Stimulated activated CD8-positive, alpha-beta memory T cell treated with anti-CD3 and anti-CD28 coated beads, Interleukin-7, amount 100 ng/mL, for 48 hours (primary cell): ENCODE data around the gene PTBP1.
A peak's percentile ranks its signal among the peaks of the same experiment; 100 is the strongest.

Experiments used
- DNase-seq, 2 donors: peaks; one replicate each; pipeline ENCODE4 v3.0.0-alpha.2; 2020; ENCODE audit warnings: low read depth in 1 of 2; ENCODE audit errors: extremely low read depth in 1 of 2

The PTBP1 gene

DNA sequence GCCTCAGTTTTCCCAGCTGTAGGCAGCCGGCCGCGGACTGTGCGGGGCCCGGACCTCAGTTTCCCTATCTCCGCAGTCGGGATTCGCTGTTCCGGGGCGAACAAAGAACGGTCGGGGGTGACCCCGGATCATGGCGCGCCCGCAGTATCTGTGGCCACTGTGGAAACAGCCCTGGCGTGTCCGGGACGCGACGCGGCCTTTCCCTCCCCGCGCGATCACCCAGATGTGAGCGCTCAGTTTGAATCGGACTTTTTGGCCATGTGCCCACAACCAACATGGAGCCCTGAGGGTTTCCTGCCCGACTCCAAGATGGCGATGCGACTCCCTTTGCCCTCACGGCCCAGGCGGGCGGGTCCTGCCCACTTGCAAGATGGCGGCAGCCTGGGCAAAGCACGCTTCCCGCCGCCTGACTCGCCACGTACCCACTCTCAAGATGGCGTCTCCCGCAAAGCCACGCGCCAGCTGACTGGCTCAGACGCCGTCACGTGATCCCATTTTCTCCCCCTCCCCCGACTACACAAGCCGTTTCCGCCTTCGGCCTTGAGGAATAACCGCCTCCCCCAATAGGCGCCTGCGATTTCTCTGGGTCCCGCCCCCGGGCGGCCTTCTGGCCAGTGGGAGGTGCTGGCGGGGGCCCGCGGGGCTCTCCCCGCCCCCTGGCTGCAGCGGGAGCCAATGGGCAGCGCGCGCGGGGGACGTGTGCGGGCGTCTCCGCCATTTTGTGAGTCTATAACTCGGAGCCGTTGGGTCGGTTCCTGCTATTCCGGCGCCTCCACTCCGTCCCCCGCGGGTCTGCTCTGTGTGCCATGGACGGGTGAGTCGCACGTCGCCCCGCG is at the start of gene PTBP1:
Gene PTBP1 (plus strand): TSS at position 761 of the 836 bp plus-strand sequence. CDS start 46 bp downstream, at position 807.
- DNase-seq: peak; percentile 99 to 100

DNA sequence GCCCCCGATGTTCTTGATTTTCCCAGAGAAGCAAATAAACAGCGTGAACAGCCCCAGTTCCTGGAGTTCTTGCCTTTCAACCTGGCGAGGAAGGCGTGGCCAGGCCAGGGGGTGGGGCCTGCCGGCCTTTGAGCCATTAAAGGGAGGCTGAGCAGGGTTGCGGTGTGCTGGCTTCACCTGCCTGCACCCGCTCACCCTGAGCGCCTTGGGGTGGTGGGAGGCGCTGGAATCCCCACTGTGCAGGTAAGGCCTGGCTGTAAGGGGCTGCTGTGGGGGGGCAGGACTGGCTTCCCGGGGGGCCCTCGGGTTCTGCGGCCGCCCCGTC is 49.0 kb upstream of the PTBP1 start:
- no peak for DNase-seq

DNA sequence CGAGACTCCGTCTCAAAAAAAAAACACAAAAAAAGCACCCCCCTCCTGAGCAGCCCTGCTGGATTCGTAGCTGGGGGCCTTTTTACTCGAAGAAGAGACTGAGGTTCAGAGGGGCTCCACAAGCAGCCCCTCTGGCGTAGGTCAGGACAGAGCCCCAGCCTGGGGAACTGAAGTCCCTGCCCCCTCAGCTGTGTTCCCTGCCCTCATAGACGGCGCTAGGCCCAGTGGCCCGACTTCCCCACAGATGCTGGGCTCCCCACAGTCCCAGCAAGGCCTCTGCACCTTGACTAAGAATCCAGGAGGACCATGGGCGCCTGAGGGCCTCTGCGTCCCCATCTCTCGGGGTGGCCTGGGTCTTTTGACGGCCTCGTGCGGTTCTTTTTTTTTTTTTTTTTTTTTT is 47.4 kb upstream of the PTBP1 start:
- no peak for DNase-seq

DNA sequence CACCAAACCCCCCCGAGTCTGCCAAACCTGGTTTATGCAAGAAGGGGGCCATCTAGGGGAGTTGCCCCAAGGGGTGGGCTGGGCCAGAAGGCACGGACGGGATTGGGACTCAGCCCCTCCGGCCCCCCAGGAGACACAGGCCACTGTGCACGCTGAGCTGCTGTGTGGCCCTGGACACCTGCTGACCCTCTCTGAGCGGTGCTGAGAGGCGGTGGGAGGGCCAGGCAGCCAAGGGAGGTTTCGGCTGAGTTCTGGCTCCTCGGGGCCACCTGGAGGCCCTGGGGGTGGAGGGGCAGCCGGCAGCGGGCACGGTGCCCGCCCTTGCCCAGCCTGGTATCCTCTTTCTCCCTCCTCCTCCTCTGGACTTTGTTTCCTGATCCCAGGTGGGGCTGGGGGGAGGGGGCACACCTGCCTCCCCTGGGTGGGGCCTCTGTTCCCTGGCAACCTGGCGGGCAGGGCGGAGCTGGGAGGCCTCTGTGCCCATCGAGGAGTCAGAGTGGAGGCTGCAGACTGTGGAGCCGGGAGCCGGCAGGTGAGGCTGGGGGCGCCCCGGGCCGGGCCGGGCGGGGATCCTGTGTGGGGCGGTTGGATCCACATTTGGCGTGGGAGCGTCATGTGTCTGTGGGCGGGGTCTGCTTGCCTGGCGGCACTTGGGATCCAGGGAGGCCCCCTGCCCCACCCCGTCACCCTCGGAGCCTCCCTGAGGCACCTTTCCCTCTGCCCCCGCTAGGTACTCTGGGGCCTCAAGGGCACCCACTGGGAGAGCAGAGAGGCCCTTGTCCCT is 46.4 kb upstream of the PTBP1 start, which contains the start of gene MISP:
Gene MISP (plus strand): TSS at position 473 of the 784 bp plus-strand sequence. CDS start 5,835 bp downstream, outside the sequence.
- DNase-seq: no peak

DNA sequence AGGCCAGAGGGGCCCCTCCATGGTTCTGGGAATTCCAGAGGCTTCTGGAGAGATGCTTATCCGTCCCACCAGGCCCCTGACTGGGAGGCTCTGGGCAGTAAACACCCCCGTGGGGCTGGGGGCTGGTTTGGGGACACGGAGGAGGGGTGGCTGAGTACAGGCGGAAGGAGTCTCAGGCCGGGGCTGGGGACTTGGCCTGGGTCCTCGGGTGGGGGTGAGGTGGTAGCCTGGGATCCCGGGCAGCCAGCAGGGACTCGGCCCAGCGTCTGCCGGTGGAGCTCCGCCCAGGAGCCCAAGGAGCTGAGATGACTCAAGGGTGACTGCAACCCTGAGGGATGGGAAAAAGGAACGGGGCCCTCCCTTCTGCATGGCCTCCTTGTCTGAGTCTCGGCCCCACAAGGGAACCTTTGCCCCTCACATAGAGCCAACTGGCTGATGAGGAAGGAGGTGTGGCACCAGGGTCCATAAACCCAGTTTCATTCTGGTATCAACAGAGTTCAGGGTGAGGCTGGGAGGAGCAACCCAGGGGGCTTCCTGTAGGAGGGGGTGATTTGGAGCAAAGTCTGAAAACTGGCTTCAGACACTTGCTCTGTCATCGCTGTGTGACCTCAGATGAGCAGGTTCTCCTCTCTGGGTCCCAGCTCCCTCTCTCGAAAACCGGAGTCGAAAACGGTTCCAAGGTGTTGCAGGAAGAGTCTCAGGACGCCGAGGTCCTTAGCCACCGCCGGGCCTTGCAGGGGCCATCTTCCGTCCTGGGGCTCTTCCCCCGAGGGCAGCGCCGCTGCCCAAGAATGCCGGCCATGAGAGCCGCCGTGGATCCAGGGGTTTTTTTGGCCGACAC is 45.5 kb upstream of the PTBP1 start:
- DNase-seq: no peak

DNA sequence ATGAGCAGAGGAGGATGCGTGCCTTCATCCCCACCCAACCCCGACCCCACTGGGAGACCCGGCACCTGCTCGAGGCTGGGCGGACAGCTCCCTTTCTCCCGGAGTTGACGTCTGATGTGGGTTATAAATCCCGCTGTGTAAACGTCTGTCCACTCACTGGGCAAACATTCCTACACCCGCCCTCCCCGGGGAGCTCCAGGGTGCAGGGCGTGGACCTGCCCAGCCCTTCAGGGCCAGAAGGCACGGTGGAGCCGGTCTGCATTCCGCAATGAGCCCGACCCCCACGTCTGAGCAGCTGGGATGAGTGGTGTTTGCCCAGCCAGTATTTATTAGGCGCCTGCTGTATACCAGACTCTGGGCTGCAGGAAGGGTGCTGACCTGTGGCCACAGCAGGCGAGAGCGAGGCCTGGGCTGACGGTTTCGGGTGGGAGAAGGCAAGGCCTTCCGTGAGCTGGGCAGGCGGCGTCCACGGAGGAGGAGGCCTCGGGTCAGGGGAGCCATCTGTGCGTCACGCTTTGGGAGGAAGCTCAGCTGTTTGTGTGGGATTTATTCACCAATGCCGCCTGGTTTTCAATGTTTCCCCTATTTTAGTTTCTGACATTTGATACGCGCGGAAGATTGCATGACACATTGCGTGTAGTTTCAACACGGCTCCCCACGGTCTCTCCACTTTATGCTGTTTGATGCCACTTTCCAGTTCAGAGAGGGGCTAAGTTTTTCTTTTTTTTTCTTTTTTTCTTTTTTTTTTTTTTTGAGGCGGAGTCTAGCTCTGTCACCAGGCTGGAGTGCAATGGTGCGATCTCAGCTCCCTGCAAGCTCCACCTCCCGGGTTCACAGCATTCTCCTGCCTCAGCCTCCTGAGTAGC is 44.4 kb upstream of the PTBP1 start:
- no peak for DNase-seq

DNA sequence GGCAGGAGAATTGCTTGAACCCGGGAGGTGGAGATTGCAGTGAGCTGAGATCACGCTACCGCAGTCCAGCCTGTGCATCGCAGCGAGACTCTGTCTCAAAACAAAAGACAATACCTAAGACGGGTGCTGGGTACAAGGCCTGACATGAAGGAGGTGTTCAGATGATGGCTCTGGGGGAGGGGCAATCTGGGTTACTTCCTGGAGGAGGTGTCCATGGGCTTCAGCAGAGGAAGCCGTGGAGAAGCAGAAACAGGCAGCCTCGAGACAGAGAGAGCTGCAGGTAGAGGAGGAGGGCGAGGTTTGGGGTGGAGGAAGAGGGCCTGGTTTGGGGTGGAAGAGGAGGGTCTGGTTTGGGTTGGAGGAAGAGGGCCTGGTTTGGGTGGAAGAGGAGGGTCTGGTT is 42.7 kb upstream of the PTBP1 start:
- no peak for DNase-seq

DNA sequence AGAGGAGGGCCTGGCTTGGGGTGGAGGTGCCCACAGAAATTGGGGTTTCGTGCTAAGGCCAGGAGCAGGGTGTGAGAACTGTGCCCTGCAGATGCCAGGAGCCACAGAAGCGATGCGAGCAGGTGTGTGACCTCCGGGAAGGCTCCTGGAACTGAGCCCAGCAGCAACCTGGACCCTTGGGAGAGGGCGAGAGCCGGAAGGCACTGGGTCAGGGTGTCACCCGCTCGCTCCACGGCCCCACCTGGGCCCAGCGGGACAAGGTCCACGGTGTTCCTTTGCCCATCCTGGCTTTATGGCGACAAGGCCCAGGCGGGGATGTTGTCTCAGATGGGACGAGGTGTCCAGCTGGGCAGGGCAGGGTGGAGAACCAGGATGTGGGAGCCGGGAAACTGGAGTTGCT is 42.2 kb upstream of the PTBP1 start:
- no peak for DNase-seq

DNA sequence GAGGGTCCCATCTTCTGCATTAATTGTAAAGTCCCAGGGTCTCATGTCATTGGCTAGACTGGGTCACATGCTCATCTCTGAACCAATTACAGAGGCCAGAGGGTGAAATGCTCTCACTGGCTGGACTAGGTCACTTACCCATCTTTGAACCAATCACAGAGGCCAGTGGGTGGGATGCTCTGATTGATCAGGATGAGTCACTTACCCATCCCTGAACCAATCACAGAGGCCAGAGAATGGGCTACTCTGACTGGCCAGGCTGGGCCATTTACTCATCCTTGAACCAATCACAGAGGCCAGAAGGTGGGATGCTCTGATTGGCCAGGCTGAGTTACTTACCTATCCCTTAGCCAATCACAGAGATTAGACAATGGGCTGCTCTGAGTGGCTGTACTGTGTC is 41.0 kb upstream of the PTBP1 start:
- peak in 1 of 2 donors; percentile 43 for DNase-seq

DNA sequence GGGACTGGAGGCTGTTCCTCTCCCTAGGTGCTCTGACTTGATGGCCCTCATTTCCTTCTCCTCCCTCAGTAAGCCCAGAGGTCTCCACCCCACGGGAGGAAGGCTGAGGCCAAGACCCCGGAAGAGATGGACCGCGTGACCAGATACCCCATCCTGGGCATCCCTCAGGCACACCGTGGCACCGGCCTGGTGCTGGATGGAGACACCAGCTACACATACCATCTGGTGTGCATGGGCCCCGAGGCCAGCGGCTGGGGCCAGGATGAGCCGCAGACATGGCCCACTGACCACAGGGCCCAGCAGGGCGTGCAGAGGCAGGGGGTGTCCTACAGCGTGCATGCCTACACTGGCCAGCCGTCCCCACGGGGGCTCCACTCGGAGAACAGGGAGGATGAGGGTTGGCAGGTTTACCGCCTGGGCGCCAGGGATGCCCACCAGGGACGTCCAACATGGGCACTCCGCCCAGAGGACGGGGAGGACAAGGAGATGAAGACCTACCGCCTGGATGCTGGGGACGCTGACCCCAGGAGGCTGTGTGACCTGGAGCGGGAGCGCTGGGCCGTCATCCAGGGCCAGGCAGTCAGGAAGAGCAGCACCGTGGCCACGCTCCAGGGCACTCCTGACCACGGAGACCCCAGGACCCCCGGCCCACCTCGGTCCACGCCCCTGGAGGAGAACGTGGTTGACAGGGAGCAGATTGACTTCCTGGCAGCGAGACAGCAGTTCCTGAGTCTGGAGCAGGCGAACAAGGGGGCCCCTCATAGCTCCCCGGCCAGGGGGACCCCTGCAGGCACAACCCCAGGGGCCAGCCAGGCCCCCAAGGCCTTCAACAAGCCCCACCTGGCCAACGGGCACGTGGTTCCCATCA is 40.2 kb upstream of the PTBP1 start:
- DNase-seq: no peak

DNA sequence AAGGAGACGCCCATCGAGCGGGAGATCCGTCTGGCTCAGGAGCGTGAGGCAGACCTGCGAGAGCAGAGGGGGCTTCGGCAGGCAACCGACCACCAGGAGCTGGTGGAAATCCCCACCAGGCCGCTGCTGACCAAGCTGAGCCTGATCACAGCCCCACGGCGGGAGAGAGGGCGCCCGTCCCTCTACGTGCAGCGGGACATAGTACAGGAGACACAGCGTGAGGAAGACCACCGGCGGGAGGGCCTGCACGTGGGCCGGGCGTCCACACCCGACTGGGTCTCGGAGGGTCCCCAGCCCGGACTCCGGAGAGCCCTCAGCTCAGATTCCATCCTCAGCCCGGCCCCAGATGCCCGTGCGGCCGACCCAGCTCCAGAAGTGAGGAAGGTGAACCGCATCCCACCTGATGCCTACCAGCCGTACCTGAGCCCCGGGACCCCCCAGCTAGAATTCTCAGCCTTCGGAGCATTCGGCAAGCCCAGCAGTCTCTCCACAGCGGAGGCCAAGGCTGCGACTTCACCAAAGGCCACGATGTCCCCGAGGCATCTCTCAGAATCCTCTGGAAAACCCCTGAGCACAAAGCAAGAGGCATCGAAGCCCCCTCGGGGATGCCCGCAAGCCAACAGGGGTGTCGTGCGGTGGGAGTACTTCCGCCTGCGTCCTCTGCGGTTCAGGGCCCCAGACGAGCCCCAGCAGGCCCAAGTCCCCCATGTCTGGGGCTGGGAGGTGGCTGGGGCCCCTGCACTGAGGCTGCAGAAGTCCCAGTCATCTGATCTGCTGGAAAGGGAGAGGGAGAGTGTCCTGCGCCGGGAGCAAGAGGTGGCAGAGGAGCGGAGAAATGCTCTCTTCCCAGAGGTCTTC is 39.2 kb upstream of the PTBP1 start:
- DNase-seq: no peak

DNA sequence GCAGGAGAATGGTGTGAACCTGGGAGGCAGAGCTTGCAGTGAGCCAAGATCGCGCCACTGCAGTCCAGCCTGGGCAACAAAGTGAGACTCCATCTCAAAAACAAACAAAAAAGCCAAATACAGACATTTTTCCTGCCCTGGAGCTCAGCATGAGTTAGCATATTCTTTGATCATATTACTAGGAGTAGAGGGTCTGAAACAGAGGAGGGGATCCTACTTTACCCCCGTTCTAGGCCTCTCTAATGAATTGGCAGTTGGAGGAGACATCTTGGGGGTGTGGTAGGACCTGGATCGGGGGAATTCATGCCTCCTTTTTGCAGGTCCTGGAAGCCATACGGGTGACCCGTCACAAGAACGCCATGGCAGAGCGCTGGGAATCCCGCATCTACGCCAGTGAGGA is 34.1 kb upstream of the PTBP1 start:
- no peak for DNase-seq

DNA sequence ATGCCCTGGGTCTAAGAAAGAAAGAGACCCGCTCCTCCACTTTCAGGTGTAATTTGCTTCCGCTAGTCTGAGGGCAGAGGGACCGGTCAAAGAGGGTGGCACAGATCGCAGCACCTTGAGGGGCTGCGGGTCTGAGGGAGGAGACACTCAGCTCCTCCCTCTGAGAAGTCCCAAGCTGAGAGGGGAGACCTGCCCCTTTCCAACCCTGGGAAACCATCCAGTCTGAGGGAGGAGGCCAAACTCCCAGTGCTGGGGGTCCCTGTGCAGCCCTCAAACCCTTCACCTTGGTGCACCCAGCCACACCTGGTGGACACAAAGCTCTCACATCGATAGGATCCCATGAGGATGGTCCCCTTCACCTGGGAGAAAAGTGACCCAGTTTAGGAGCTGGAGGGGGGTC is 33.4 kb upstream of the PTBP1 start:
- no peak for DNase-seq

DNA sequence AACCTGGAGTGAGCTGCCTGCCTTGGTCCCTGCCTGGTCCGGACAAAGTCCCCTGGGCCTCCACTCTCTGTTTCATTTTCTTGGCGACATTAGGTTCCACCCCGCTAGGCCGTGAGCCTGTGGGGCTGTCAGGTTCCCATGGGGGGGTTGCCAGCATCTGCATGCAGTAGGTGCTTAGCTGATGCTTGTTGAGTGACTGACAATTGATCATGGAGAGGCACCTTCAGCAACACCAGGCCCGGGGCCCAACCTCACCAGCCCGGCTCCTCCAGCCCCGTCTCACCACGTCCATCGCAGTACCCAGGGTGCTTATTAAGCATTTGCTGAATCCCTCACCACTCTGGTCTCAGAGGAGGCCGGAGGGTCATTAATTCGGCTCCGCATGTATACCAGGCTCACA is 33.0 kb upstream of the PTBP1 start:
- no peak for DNase-seq

DNA sequence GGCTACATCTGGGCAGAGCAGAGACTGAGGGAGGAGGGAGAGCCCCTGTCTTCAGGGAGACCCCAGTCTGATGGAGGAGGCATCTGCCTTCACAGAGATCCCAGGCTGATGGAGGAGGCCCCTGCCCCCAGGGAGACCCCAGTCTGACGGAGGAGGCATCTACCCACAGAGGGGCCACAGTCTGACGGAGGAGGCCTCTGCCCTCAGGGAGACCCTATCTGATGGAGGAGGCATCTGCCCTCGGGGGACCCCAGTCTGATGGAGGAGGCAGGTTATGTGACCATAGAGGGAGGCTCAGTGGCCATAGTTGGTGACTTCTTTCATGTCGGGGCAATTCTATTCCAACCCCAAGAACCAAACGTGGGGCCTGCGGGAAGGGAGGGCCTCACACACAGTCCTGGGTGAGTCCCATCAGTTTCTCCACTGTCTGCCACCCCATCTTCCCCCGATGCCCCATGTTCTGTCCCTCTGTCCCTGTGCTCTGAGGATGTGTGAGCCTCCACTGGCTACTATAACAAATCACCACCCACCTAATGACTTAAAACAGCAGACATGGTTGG is 32.0 kb upstream of the PTBP1 start:
- DNase-seq: no peak

DNA sequence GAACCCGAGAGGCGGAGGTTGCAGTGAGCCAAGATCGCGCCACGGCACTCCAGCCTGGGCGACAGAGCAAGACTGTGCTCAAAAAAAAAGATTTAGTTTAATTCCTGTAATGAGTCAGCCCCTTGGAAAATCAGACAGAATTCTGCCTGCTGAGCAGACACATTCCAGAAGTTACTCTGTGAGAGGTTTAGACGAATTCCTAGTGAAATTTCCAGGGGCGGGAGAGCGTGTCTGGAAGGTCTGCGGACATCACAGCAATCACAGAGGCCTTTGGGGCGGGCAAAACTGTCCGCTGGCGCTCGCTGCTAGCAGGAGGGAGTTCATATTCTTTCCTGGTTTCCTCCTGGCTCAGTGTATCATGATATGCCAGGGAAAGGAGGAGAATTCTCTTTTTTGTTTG is 28.8 kb upstream of the PTBP1 start:
- no peak for DNase-seq

DNA sequence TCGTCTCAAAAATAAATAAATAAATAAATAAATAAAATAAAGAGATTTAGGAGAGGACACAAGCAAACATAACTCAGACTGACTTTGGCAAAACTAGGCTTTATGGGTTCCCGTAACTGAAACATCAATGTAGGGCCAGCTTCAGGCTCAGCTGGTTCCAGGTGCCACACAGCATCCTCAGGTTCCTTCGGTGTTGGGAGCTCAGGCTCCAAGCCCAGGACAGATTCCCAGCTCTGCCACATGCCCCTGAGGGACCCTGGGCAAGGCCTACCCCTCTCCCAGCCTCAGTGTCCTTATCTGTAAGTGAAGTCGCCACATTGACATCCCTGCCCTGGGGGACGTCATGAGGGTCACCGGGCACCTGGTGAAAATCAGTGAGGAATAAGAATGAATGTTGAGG is 27.6 kb upstream of the PTBP1 start:
- no peak for DNase-seq

DNA sequence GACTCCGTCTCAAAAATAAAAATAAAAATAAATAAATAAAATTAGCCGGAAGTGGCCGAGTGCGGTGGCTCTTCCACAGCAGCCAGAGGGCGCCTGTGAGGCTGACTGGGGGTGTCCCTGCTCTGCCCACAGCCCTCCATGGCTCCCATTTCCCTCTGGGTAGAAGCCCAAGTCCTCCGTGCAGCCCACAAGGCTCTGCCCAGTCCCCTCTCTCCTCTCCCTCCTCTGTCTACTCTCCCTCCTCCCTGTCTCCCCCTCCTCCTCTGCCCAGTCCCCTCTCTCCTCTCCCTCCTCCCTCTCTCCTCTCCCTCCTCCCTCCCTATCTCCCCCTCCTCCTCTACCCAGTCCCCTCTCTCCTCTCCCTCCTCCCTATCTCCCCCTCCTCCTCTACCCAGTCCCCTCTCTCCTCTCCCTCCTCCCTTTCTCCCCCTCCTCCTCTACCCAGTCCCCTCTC is 25.9 kb upstream of the PTBP1 start:
- no peak for DNase-seq
